Fibroblast of the conjunctiva (primary cell): ENCODE results near the gene PLEKHG4B.
A peak's percentile ranks its signal among the peaks of the same experiment; 100 is the strongest.

Source experiments
- DNase-seq: peaks from one replicate; pipeline ENCODE4 v3.0.0-alpha.2; 2010; ENCODE audit warnings: low read depth

The PLEKHG4B gene

DNA sequence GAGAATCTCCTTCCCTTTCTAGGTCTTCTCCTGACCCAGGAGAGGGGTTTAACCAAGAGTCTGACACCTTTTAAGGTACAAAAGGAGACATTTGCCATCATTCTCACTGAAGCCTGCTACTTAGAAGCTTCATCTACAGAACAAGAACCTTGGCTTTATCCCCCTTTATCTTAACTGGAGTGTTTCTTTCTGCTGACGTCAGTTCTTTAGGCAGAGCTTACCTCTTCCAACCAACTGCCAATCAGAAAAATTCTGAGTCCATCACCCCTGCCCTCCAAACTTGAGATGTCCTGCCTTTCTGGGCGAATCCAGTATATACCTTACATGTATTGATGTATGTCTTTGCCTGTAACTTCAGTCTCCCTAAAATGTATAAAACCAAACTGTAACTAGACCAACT, 37.2 kb downstream of the PLEKHG4B start:
- DNase-seq = no peak

DNA sequence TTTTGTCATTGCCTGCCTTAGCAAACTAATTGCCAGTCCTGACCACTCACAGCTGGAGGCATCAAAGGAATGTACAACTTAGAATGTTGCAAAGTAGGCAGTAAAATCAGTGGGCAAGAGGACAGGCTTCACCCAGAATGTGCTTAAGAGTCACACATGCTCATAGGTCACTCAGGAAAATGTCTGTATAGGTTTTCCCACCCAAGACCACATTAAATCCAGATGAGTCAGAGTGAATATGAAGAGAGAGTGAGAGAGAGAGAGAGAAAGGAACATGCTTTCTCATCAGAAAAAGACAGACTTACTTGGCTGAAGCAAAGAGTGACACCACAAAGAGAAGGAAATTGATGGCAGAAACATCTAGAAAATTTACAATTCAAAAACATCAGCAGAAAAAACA, 37.9 kb downstream of the PLEKHG4B start:
- DNase-seq = no peak

GRCh38 chr5:130601-131131, 38.7 kb downstream of the PLEKHG4B start:
- DNase-seq = no peak

DNA sequence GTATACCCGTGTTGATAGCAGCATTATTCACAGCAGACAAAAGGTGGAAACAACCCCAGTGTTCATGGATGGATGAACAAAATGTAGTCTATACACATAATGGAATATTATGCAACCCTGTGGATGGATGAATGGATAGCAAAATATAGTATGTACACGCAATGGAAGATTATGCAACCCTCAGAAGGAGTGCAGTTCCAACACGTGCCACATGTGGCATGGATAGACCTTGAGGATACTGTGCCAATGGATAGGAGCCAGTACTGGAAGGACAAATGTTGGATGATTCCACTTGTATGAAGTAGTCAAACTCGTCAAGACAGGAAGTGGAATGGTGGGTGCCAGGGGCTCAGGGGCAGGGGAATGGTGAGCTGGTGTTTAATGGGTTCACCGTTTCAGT, 44.9 kb downstream of the PLEKHG4B start:
- no peak for DNase-seq

- DNase-seq = no peak
These were observed 45.8 kb downstream of the PLEKHG4B start for GRCh38 chr5:137741-138140.

DNA sequence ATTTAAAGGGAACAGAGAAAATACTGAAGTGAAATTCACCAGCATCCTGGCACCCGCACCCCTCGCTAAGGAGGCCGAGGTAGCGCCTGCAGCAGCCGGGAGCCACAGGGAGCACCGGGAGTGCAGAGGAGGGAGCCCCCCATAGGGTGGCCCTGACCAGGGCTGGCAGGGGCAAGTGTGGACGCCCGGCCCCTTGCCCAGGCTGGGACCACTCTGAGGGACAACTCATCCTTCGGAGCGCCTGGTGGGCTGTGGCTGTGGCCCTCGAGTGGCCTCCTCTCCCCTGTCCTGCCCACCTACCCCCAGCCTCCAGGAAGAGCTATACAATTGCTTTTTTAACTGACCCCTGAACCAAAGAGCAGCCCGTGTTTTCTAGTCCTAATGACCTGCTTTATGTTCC, 47.0 kb downstream of the PLEKHG4B start:
- no peak for DNase-seq

DNA sequence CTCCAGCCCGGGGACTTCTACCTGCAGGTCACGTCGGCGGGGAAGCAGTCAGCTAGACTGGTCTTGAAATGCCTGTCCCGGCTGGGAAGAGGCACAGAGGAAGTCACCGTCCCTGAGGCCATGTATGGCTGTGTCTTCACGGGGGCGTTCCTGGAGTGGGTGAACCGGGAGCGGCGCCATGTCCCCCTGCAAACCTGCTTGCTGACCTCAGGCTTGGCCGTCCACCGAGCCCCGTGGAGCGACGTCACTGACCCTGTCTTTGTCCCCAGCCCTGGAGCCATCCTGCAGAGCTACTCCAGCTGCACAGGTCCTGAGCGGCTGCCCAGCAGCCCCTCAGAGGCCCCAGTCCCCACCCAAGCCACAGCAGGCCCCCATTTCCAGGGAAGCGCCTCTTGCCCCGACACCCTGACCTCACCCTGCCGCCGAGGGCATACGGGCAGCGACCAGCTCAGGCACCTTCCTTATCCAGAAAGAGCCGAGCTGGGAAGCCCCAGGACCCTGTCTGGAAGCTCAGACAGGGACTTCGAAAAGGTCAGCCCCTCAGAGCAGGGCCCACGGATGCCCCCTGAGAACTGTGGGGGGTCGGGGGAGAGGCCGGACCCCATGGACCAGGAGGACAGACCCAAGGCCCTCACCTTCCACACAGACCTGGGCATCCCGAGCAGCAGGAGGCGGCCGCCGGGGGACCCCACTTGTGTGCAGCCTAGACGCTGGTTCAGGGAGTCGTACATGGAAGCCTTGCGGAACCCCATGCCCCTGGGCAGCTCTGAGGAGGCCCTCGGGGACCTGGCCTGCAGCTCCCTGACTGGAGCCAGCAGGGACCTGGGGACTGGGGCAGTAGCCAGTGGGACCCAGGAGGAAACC, 47.8 kb downstream of the PLEKHG4B start:
- DNase-seq = no peak

- DNase-seq = no peak
These were observed 48.5 kb downstream of the PLEKHG4B start for GRCh38 chr5:140443-140829.

DNA sequence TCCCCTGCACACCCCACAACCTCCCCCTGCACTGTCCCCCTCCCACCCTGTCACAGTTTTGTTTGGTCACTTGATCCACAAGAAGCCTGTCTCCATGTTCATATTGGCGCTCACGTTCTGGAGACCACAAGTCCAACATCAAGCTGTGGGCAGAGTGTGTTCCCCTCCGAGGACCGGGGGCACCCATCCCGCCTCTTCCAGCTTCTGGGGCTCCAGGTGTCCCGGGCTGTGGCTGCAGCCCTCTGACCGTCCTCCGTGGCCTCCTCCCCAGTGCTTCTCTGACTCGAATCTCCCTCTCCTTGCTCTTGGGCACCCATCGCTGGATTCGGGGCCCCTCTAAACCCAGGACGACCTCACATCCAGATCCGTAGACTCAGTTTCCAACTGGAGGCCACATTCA, 49.2 kb downstream of the PLEKHG4B start:
- no peak for DNase-seq

GRCh38 chr5:141761-142160, 49.8 kb downstream of the PLEKHG4B start:
- DNase-seq = no peak

DNA sequence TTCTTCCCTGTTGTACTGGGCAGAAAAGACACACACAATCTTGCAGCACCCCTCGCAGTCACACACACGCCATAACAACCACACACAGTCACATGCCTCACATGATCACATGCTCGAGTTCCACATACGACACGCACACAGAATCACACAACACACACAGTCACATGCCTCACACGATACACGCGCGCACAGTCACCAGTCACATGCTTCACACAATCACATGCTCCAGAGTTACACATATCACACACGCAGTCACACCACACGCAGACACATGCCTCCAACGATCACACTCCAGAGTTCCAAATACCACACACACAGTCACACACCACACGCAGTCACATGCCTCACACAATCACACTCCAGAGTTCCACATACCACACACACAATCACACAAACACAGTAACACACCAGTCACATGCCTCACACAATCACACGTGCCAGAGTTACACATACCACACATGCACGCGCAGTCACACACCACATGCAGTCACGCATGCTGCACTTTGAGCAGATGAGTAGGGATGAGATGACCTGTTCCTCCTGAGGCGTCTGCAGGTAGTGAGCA, 50.4 kb downstream of the PLEKHG4B start:
- DNase-seq = no peak

DNA sequence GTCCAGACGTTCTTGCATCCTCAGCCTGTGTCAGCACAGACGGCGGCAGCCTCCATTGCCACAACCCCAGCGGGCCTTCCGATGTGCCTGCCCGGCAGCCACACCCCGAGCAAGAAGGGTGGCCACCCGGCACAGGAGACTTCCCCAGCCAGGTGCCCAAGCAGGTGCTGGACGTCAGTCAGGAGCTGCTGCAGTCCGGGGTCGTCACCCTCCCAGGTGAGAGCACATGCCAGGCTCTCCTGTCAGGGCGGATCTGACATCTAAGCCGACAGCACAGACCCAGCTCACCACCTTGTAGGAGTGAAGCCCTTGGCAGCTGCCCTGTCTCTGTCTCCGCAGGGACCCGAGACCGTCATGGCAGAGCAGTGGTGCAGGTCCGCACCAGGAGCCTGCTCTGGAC, 51.1 kb downstream of the PLEKHG4B start:
- DNase-seq = no peak

DNA sequence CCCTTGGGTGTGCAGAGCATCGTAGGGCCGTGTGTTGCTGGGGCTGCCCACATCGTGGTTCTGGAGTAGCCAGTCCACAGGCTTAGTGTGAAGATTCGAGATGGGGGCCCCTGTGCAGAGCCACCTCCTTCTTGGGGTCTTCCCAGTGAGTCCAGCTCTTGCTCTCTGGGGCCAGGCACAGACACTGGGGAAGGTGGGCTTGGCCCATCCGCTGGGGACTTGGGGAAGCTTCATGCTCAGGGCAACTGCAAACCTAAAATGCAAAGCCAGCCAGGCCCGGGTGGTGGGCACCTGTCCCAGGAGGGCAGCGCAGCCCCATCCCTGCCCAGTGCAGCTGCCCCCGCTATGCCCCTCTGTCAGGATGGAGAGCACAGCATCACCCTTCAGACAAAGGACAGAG, 53.0 kb downstream of the PLEKHG4B start:
- no peak for DNase-seq

- DNase-seq = no peak
These were observed 53.8 kb downstream of the PLEKHG4B start for GRCh38 chr5:145585-146323.

DNA sequence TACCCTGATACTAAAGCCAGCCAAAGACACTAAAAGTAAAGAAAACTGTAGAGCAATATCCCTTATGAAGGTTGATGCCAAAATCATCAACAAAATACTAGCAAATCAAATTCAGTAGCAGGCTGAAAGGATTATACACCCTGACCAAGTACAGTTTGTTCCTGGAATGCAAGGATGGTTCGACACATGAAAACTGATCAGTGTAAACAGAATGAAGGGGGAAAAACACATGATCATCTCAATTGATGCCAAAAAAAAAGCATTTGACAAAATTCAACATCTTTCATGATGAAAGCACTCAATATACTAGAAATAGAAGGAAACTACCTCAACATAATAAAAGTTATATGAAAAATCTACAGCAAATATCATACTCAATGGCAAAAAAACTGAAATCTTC, 55.8 kb downstream of the PLEKHG4B start:
- no peak for DNase-seq

DNA sequence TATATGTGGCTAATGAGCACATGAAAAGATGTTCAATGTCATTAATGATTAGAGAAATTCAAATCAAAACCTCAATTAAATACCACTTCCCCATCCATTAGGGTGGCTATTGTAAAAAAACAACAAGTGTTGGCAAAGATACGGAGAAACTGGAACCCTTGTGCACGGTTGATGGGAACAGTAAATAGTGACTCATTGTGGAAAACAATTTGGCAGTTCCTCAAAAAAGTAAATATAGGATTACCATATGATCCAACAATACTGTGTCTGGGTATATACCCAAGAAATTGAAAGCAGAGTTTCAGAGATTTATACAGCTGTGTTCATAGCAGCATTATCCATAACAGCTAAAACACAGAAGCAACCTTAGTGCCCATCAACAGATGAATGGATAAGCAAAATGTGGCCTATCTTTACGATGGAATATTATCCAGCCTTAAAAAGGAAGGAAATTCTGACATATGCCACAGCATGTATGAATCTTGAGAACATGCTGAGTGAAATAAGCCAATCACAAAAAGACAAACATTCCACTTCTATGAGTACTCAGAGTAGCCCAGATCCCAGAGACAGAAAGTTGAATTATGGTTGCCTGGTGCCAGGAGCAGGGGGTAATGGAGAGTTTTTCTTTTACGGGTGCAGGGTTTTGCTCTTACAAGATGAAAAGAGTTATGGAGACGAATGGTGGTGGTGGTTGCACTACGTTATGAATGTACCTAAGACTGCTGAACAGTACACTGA, 57.9 kb downstream of the PLEKHG4B start:
- DNase-seq = peak; percentile 17

DNA sequence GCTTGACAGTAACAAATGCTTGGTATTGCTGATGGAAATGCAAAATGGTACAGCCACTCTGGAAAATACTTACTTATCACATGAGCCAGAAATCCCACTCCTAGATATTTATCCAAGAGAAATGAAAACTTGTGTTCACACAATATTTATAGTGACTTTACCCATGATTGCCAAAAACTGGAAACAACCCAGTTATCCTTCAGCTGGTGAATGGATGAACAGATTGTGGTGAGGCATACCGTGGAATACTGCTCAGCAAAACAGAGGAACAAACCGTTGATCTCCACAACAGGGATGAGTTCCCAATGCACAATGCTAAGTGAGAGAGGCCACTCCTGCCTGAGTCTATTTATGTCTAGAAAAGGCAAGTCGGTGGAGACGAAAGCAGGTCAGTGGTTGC, 58.8 kb downstream of the PLEKHG4B start:
- no peak for DNase-seq

- no peak for DNase-seq
These were observed 60.1 kb downstream of the PLEKHG4B start for GRCh38 chr5:152077-152476.

DNA sequence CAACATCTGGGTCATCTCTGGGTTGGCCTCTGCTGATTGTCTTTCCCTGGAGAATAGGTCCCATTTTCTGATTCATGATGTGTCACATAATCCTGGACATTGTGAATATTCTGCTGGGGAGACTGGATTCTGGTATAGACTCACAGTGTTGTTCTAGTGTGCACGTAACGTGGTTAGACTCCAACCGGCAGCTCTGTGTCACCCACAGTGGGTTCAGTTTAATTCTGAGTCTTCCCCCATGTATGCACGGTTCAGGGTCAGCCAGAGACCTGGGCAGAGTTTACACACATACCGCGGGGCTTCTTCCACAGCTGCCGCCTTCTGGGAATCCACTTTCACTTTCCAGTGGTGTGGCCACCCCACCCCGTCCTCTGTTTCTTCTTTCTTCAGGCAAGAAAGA, 61.3 kb downstream of the PLEKHG4B start:
- DNase-seq = no peak

- no peak for DNase-seq
These were observed 62.3 kb downstream of the PLEKHG4B start for GRCh38 chr5:154236-154635.

- DNase-seq = no peak
These were observed 62.9 kb downstream of the PLEKHG4B start for GRCh38 chr5:154826-155225.
